GM21515 (cell line): ENCODE data around the gene ZNF438.
"Not testable (repeated sequence)": the region's sequence is repeated elsewhere in the genome, so short reads cannot be mapped to it uniquely, and the experiment has no call there.

Source experiments
- ATAC-seq: cut with Tn5 transposase; IDR thresholded peaks from one replicate; pipeline ENCODE4 v1.9.1; 2021; ENCODE audit not compliant: unreplicated experiment

The ZNF438 gene

DNA sequence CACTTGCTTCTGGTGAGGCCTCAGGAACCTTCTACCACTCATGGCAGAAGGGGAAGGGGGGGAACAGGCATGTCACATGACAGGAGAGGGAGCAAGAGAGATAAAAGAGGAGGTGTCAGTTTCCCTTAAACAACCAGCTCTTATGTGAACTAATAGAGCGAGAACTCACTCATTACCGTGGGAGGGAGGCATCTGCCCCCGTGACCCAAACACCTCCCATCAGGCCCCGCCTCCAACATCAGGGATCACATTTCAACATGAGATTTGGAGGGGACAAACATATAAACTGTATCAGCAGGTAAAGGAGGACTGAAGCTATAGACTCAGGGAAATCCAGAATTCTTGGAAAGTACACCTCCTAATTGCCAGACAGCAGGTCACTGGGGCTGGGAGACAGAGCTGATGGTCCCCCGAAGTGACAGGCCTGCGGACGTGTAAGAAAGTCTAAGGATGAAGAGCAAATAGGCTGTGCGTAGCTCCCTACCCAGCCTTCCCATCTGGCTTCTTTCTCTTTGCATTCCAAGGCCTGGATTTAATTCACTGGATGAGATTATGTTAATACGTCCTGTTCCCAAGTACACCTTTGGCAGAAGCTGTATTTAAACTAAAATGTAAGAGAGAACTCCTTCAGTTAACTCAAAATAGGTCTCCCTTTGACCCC is 215.4 kb downstream of the ZNF438 start:
- no peak for ATAC-seq

DNA sequence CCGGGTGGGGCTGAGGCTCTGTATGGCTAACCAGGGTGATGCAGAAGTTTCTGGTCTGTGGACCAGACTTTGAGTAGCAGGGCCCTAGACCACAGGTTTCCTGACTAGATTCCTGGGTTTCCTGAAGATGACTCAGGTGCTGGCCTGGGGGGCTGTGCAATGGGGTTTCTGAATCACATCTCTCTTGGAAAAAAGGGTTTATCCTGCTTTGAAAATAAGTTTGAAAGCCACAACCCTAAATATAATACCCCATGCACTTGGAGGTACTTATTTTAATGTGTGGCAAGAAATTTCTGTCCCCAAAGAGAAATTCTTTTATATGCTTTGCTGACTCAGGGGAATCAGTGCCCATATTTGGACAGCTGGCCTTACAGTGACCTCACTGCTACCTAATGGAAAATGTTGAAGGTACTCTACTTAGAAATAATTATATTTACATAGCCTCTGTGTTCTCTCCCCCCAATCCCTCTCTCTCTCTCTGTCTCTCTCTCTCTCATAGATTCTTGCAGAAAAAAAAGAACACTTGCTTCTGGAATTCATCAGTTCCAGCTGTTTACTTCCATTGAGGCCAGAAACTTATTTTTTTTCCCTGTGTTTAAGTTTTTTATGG is 217.7 kb downstream of the ZNF438 start:
- no peak for ATAC-seq

DNA sequence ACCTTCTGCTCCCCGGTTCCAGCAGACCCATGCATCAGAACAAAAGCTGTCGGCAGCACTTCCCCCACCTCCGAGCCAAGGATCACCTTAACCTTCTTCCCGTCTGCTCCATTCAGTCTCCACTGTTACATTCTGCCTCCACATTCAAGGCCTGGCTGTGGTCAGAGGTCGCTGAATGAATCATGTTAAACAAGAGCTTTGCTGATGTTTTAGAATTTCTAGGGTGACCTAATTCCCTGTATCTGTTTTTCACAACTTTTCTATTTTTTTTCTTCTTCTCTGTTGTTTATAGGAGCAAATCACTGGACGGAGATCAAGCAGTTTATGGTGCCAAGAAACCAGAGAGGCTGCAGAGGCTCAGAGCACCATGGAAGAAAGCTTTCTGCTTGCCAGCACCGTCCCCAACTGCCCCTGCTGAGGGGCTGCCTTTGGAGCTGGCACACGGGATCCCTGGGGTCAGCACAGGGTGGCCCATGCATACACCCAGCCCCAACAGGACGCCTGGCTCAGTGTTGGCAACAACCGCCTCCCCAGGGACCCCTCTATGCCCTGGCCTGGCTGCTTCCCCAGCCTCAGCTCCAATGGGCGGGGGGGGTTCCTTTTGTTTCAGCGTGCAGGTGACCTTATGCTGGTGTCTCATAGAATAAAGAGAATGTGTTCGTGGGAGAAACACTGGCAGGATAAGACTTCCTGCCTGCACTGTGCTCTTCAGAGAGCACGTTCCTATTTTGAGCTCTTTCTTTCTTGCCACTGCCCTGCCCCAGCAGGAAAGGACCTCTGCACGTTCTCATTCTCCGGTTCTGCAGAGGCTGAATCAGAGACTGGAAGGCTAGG is 219.4 kb downstream of the ZNF438 start:
- no peak for ATAC-seq

DNA sequence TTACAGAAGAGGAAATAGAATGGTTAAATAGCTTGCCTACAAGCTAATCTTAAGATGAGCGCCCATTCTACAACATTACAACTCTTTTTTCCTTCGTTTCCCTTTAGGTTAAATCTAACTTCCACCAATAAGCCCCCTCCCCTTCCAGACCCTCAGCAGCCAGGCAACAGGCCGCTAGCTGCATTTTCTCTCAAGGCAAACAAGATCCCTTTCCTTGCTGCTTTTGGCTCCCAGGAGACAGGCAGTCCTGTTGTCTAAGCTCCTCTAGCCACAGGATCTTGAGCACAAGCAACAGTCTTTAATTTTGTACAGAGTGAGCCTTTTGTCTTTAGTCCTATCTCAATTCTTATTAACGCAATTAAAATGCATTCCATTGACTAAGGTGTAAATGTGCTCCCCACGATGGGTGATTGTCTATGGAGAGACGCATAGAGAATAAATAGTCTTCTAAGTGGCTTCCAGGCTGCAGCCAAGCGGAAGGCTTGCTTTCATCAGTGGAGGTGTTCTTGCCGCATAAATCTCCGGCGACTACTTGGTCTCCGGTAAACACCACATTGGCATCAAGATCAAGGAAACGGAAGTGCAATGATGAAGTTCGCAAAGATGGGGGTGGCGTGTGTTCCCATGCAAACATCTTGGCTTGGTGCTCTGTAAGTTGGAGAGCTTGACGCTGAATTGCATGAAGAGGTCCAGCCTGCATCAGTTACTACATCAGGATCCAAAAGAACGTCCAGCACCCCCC is 220.2 kb downstream of the ZNF438 start:
- ATAC-seq, result no peak

DNA sequence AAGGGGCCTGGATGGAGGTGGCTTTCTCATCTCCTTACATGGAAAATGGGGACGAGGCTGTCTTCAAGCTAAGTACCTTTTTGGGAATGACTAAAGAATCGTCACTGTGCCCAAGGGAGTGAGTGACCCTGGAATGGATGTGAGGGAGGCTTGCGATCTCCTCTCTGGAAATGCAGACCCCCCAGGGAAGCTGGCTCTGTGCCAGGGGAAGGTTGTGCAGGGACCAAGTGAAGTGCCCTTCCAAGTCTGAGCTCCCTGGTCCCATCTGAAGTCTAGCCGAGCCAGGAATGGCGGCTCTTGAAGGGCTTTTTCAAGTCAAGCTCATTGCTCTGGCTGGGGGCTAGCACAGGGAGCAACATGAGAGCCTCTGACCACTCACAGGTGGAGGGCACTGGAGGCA is 221.2 kb downstream of the ZNF438 start:
- no peak for ATAC-seq

DNA sequence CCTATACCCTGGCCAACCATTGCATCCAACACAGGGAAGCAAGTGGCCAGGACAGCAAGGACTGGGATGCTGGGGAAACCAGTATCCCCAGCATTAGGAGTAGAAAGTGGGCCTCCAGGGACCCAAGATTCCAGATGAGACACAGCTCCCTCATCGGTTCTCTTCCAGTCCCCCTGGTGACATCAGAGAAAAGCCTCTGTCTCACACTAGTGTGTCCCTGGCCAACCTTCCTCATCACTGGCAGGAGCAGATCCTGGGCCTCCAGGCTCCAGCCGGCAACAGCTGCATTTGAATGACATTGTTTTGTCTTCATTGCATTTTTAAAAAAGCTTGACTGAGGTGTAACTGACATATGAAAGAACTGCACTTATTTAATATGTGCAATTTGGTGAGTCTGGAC is 224.8 kb downstream of the ZNF438 start:
- ATAC-seq, result no peak

DNA sequence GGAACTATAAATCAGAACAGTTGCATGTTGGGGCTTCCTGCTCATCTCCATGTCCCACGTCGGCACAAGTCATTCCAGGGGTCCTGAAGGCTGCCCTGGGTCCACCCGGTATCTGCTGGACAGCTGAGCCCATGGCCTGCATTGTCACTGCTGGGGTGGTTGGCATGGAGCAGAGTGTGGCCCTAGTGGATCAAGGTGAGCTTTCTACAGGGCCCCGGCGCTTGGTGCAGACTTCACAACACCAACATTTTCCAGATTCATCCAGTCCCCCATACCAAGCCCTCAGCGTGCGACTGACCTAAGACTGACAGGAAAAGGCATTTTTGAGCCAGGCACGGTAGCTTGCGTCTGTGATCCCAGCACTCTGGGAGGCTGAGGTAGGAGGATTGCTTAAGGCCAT is 226.6 kb downstream of the ZNF438 start:
- ATAC-seq, result no peak

DNA sequence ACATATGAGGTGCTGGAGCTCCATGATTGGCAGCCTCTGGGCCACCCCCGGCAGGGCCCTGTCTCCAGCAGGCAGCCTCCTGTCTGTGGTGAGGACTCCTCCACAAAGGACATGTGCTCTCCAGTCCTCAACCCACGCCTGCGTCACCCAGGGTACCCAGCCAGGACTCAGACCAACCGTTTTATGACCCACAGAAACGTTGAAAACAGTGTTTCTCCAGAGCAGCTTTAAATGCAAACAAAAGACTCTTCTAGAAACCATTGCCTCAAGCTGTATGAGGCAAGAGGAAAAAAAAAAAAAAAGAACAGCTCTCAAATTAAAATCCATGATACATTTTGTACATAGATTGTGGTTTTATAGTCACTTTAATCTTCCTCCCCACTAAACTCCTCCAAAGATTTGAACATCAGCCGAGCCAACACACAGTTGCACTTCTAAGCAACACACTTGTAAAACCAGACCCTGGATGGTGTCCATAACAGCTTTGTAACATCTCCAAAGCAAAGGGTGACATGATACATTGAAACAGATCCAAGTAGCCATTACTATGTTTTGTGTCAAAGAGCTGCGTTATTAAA is 227.1 kb downstream of the ZNF438 start:
- no peak for ATAC-seq

DNA sequence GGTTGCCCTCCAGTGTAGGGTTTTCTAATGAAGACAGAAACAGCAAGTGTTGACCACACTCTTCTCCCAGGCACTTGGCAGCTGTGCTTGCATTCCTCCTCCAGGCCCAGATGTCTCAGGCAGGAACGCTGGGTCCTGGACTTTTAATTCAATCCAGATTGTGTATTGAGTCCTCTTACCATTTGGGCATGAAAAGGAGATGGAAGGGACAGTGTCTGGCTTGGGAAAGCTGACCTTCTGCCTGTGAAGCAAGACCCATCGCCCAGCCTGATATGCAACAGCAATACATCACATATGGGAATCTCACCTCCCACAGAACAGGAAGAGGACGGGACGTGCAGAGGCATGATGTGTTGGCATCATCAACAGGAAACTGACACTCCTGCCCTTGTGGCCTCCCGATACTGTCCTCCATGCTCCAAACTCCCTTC is 227.8 kb downstream of the ZNF438 start:
- ATAC-seq, result no peak

DNA sequence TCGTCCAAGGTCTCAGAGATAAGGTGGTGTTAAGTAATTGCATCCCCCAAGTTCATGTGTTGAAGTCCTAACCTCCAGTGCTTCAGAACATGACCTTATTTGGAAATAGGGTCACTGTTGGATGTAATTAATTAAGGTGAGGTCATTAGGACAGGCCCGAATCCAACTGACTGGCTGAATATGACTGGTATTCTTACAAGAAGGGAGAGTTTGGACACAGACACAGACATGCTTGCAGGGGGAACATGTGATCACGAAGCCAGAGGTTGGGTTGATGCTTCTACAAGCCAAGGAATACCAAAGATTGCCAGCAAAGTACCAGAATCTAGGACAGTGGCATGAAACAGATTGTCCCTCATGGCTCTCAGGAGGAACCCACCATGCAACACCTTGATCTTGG is 228.6 kb downstream of the ZNF438 start:
- ATAC-seq, result no peak

DNA sequence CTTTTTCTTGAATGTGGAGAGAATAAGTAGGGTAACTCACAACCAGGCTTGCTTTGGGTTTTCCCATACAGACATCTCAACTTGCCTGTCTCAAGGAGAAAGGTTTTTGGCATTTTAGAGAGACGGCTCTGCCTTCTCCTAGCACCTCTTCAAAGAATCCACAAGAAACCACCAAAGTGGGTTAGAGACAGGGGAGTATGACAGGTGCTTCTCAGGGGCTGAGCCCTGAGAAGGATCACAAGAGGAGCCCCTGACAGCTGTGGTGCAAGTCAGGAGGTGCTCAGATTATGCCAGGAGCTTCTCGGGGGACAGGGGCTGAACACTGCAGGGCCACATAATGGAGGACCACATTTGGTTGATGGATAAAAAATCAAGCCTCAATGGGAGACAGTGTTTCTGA is 231.3 kb downstream of the ZNF438 start:
- no peak for ATAC-seq

DNA sequence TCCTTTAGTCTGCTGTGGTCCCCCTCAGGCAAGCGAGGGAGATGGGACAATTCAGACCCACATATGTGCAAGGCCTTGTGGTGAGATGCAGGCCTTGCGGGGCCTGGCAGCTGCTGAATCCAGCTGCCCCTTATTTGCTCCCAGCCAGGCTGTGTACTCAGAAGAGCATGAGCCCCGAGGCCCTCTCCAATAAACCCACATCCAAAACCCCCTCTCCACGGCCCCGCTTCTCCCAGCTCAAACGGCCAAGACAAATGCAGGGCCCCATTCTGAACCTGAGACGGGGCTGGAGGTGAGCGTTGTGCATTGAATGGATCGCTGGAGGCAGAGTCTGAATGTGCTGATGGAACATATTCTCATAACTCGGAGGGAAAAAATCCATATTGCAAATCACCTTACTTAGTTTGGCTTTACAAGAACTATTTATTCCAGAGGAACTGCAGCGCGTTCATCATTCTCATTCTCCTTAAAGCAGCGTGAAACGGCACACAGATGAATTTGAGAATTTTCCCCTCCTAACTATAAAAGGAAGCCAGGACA is 232.9 kb downstream of the ZNF438 start:
- no peak for ATAC-seq

DNA sequence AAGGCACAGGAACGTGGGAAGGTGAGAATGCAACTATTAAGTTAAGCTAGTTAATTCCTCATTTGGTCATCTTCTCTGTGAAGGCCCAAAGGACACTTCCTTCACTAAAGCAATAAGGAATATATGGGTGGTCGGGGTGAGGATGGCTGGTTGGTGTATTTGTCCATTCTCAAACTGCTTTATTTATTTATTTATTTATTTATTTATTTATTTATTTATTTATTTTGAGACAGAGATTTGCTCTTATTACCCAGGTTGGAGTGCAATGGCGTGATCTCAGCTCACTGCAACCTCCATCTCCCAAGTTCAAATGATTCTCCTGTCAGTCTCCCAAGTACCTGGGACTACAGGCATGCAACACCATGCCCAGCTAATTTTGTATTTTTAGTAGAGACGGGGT is 236.6 kb downstream of the ZNF438 start:
- ATAC-seq, result not testable (repeated sequence)
